ENCODE measurements around the gene PGM3.

GRCh38 chr6:83221276-83221675, 28.2 kb upstream of the PGM3 start:
- TF ChIP-seq CTCF (IDR thresholded peaks at IDR 0.05 in 4 of 5, conservative IDR thresholded peaks at IDR 0.05 in 1 of 5) (no peak), POLR2A (IDR thresholded peaks at IDR 0.05) (no peak)

Data from gastrocnemius medialis (tissue), 4 donors.